ENCODE results near the gene HIP1R.

HIP1R gene

GRCh38 chr12:122847516-122847836 is 12.2 kb downstream of the HIP1R start:
- no peak for DNase-seq (ENCODE audit: low read depth in 2 of 2)

GRCh38 chr12:122847921-122848421 is 12.7 kb downstream of the HIP1R start:
- no peak for DNase-seq (ENCODE audit: low read depth in 2 of 2)

- no peak for DNase-seq (ENCODE audit: low read depth in 2 of 2)
Observed at GRCh38 chr12:122848471-122849351, 13.5 kb downstream of the HIP1R start.

- no peak for DNase-seq (ENCODE audit: low read depth in 2 of 2)
Observed at GRCh38 chr12:122849352-122850047, 14.2 kb downstream of the HIP1R start.

GRCh38 chr12:122850048-122850445 is 14.8 kb downstream of the HIP1R start:
- DNase-seq (ENCODE audit: low read depth in 2 of 2), result no peak

GRCh38 chr12:122850695-122851350 is 15.6 kb downstream of the HIP1R start:
- DNase-seq (ENCODE audit: low read depth in 2 of 2), result no peak

GRCh38 chr12:122851820-122852219 is 16.6 kb downstream of the HIP1R start:
- DNase-seq (ENCODE audit: low read depth in 2 of 2), result no peak

GRCh38 chr12:122852336-122853275 is 17.3 kb downstream of the HIP1R start:
- DNase-seq (ENCODE audit: low read depth in 2 of 2), result no peak

GRCh38 chr12:122853582-122854245 is 18.5 kb downstream of the HIP1R start:
- DNase-seq (ENCODE audit: low read depth in 2 of 2), result no peak

- DNase-seq (ENCODE audit: low read depth in 2 of 2), result no peak
Observed at GRCh38 chr12:122854554-122854953, 19.3 kb downstream of the HIP1R start.

GRCh38 chr12:122855071-122855829 is 20.0 kb downstream of the HIP1R start:
- DNase-seq (ENCODE audit: low read depth in 2 of 2), result no peak

GRCh38 chr12:122855928-122856831 is 20.9 kb downstream of the HIP1R start:
- DNase-seq (ENCODE audit: low read depth in 2 of 2), result no peak

- DNase-seq (ENCODE audit: low read depth in 2 of 2), result no peak
Observed at GRCh38 chr12:122856999-122857671, 21.9 kb downstream of the HIP1R start.

GRCh38 chr12:122858171-122858570 is 22.9 kb downstream of the HIP1R start:
- DNase-seq (ENCODE audit: low read depth in 2 of 2), result no peak

- DNase-seq (ENCODE audit: low read depth in 2 of 2), result no peak
Observed at GRCh38 chr12:122858591-122859302, 23.5 kb downstream of the HIP1R start.

GRCh38 chr12:122859303-122860039 is 24.2 kb downstream of the HIP1R start:
- DNase-seq (ENCODE audit: low read depth in 2 of 2), result no peak

Data from stimulated activated CD4-positive, alpha-beta T cell treated with anti-CD3 and anti-CD28 coated beads, Interleukin-1b, Interleukin-23, amount 100 ng/mL, for 4 hours (primary cell).